GM12878 (cell line): ENCODE data around the gene SLC1A1. TPM values are rescaled to one million over a fixed set of nuclear protein-coding genes. Genes with fewer than 3 reads are reported as not detected.

ENCODE experiments used
- ATAC-seq: fragments of 200-7000 bp; cut with Tn5 transposase; 3 replicates; pipeline ENCODE4 v1.9.1; 2020; ENCODE audit warnings: mild to moderate bottlenecking, moderate library complexity
- BruUV-seq: library from RNA; stranded (reverse); fragments of 400-500 nt; replicated peaks from 2 replicates; lab custom pipeline; 2021; lab: Mats Ljungman, UMichigan
- CTCF ChIA-PET: fragments of 300-600 bp; sonication (Branson Sonifier 250); formaldehyde crosslinking; extraction: SDS; loops from one replicate; lab custom pipeline; 2021; ENCODE audit warnings: inconsistent platforms; lab: Yijun Ruan, JAX
- POLR2A ChIA-PET: fragments of 350-600 bp; formaldehyde crosslinking; extraction: SDS; loops from one replicate; lab custom pipeline; 2021; ENCODE audit warnings: inconsistent platforms; lab: Charles Lee
- RAD21 ChIA-PET: fragments of 300-600 bp; sonication (Branson Sonifier 250); formaldehyde crosslinking; loops from one replicate; lab custom pipeline; 2023; ENCODE audit warnings: antibody characterized with exemption; ENCODE audit not compliant: unreplicated experiment; lab: Charles Lee
- SMC1A ChIA-PET: fragments of 300-600 bp; sonication (Branson Sonifier 250); formaldehyde crosslinking; loops from one replicate; lab custom pipeline; 2023; ENCODE audit not compliant: unreplicated experiment, uncharacterized antibody; lab: Charles Lee
- DNase-seq: peaks from one replicate; pipeline ENCODE4 v3.0.0-alpha.2; 2011; ENCODE audit warnings: low read depth, low spot score
- FAIRE-seq: peaks from 3 replicates; lab custom pipeline; 2011; peaks lifted over from hg19 to GRCh38; lab: Jason Lieb, UNC
- H2AFZ ChIP-seq: 2 replicates; pipeline ENCODE4 v1.6.0; 2011; ENCODE audit warnings: low read depth, low read length, control low read depth; ENCODE audit not compliant: control insufficient read depth
- H3K27ac ChIP-seq: 2 replicates; pipeline ENCODE4 v1.5.1; 2011; ENCODE audit warnings: control low read depth; ENCODE audit not compliant: control insufficient read depth, insufficient read depth
- H3K27me3 ChIP-seq, 2 experiments: replicated peaks in 1 of 2; 2 replicates each; pipeline versions ENCODE4 v1.6.0 to v1.6.1; 2011; ENCODE audit warnings: low read length in 1 of 2; ENCODE audit not compliant: control insufficient read depth in 2 of 2, insufficient read depth in 2 of 2
- H3K36me3 ChIP-seq, 2 experiments: 2 replicates each; pipeline ENCODE4 v1.5.1; 2011; ENCODE audit warnings: low read length in 1 of 2; ENCODE audit not compliant: control insufficient read depth in 2 of 2, insufficient read depth in 2 of 2
- H3K4me1 ChIP-seq: 2 replicates; pipeline ENCODE4 v1.6.1; 2011; ENCODE audit warnings: mild to moderate bottlenecking, low read length, moderate library complexity, mixed read lengths; ENCODE audit not compliant: control insufficient read depth, insufficient read depth
- H3K4me2 ChIP-seq: 2 replicates; pipeline ENCODE4 v1.6.0; 2011; ENCODE audit warnings: control low read depth; ENCODE audit not compliant: control insufficient read depth, insufficient read depth
- H3K4me3 ChIP-seq: fragments of 200-600 bp; sonication (generic); 2 replicates; pipeline ENCODE4 v1.5.1; 2016
- H3K79me2 ChIP-seq: 2 replicates; pipeline ENCODE4 v1.6.0; 2011; ENCODE audit warnings: low read length; ENCODE audit not compliant: control insufficient read depth, insufficient read depth
- H3K9ac ChIP-seq: 2 replicates; pipeline ENCODE4 v1.8.0; 2011; ENCODE audit warnings: low read length, control low read depth, mixed read lengths; ENCODE audit not compliant: control insufficient read depth, insufficient read depth
- H3K9me3 ChIP-seq: replicated peaks from 3 replicates; pipeline ENCODE4 v1.5.1; 2011; ENCODE audit warnings: mild to moderate bottlenecking, low read length; ENCODE audit not compliant: control insufficient read depth, insufficient read depth
- H4K20me1 ChIP-seq: 2 replicates; pipeline ENCODE4 v1.6.0; 2011; ENCODE audit not compliant: control insufficient read depth, insufficient read depth
- CBX3 ChIP-seq: fragments of 200-600 bp; sonication (generic); IDR thresholded peaks from 2 replicates; pipeline ENCODE4 v1.6.1; 2016; ENCODE audit warnings: low read depth, borderline replicate concordance
- CBX5 ChIP-seq: sonication (generic); IDR thresholded peaks from 2 replicates; pipeline ENCODE4 v1.6.1; 2016; ENCODE audit warnings: low read depth, moderate library complexity, mild to moderate bottlenecking, inconsistent platforms
- CHD1 ChIP-seq: IDR thresholded peaks from 2 replicates; pipeline ENCODE4 v1.6.1; 2012; ENCODE audit warnings: low read depth, low read length, improper control_type of control experiment
- DPF2 ChIP-seq: fragments of 450-650 bp; IDR thresholded peaks from 2 replicates; pipeline ENCODE4 v1.6.1; 2017; ENCODE audit warnings: mild to moderate bottlenecking
- ESRRA ChIP-seq: IDR thresholded peaks from 2 replicates; pipeline ENCODE4 v1.6.1; 2012; ENCODE audit warnings: mild to moderate bottlenecking, low read length, improper control_type of control experiment
- KAT2A ChIP-seq: conservative IDR thresholded peaks from 2 replicates; pipeline ENCODE4 v1.6.1; 2011; ENCODE audit warnings: low read depth, low read length; ENCODE audit not compliant: control insufficient read depth
- PKNOX1 ChIP-seq: fragments of 450-650 bp; IDR thresholded peaks from 2 replicates; pipeline ENCODE4 v1.6.1; 2016; ENCODE audit warnings: mild to moderate bottlenecking
- POLR2AphosphoS2 ChIP-seq: IDR thresholded peaks from 2 replicates; pipeline ENCODE4 v1.6.1; 2011; ENCODE audit warnings: low read depth, mild to moderate bottlenecking, low read length, improper control_type of control experiment, moderate library complexity
- RAD21 ChIP-seq: IDR thresholded peaks from 2 replicates; pipeline ENCODE4 v1.6.1; 2011; ENCODE audit warnings: mild to moderate bottlenecking, low read depth, low read length, moderate library complexity; ENCODE audit not compliant: insufficient read depth
- RCOR1 ChIP-seq: conservative IDR thresholded peaks from 2 replicates; pipeline ENCODE4 v1.6.1; 2012; ENCODE audit warnings: low read depth, low read length, improper control_type of control experiment
- SIN3A ChIP-seq: IDR thresholded peaks from 2 replicates; pipeline ENCODE4 v1.6.1; 2012; ENCODE audit warnings: low read depth, low read length, improper control_type of control experiment
- SPI1 ChIP-seq: IDR thresholded peaks from 2 replicates; pipeline ENCODE4 v1.6.1; 2011; ENCODE audit warnings: low read depth, mild to moderate bottlenecking, low read length, moderate library complexity, borderline replicate concordance; ENCODE audit not compliant: insufficient read depth
- STAT1 ChIP-seq: fragments of 450-650 bp; conservative IDR thresholded peaks from 2 replicates; pipeline ENCODE4 v1.6.1; 2014; ENCODE audit warnings: antibody characterized with exemption, mild to moderate bottlenecking
- TBL1XR1 ChIP-seq: IDR thresholded peaks from 2 replicates; pipeline ENCODE4 v1.6.1; 2012; ENCODE audit warnings: low read depth, low read length, improper control_type of control experiment
- TCF7 ChIP-seq: IDR thresholded peaks from 2 replicates; pipeline ENCODE4 v1.6.1; 2014; ENCODE audit warnings: antibody characterized with exemption, borderline replicate concordance
- WGBS: methylation state at CpG from one replicate; pipeline ENCODE4 v1.1.6; 2016; ENCODE audit warnings: low lambda C conversion rate; ENCODE audit not compliant: insufficient replicate concordance, insufficient coverage; ENCODE audit errors: missing lambda C conversion rate; 5-methylcytosine and 5-hydroxymethylcytosine counted together
- in situ Hi-C: fragments of 300-500 bp; cut with MboI; formaldehyde crosslinking; loops from 9 replicates; pipeline ENCODE4 v1.14.3; 2018; ENCODE audit warnings: mixed read lengths
- intact Hi-C: fragments of 100-400 bp; cut with micrococcal nuclease; formaldehyde crosslinking; loops from one replicate; pipeline ENCODE4 v1.14.2; 2022; ENCODE audit not compliant: unreplicated experiment
- polyA plus RNA-seq, 11 experiments: library from polyadenylated mRNA; depleted of rRNA in 4 of 11; unstranded in 6 of 11; stranded (reverse) in 5 of 11; fragments of >200 nt; fragmentation: Nextera tagmentation in 4 of 11; fragmentation: Illumina TruSeq in 1 of 11; extraction: Ambion mirVana in 4 of 11; extraction: Trizol in 1 of 11; gene quantifications; 1 replicate in 1 of 11; 2 replicates in 10 of 11; pipeline versions ENCODE4 v1.2.1 to v1.2.3, GENCODE V29; 2011 to 2016; ENCODE audit warnings: inconsistent platforms in 2 of 11, missing spikeins in 2 of 11, low read depth in 1 of 11
- total RNA-seq, 4 experiments: library from RNA; depleted of rRNA in 3 of 4; stranded (reverse); fragments of >200 nt in 3 of 4; fragmentation: Illumina TruSeq in 1 of 4; extraction: Trizol in 1 of 4; gene quantifications; 2 replicates each; pipeline versions ENCODE4 v1.2.1 to v1.2.3, GENCODE V29; 2013 to 2021
- TF ChIP-seq, protein P1 (sequence below): IDR thresholded peaks from 2 replicates; pipeline ENCODE4 v1.6.1; 2012; ENCODE audit warnings: improper control_type of control experiment, low read depth, low read length; ENCODE audit not compliant: insufficient replicate concordance
- TF ChIP-seq, protein P2 (sequence below): fragments of 450-650 bp; IDR thresholded peaks from 2 replicates; pipeline ENCODE4 v1.6.1; 2016; ENCODE audit warnings: mild to moderate bottlenecking

SLC1A1 gene
- total and polyA plus RNA-seq, 10 of the 15 experiments (the other 5 are each of a cell fraction or from before 2014, with no cell fraction given) = 4.2 to 24.9 (median 18.3) TPM

GRCh38 chr9:4591123-4591500, 100.8 kb downstream of the SLC1A1 start (continued):
- TF ChIP-seq, protein P1, sequence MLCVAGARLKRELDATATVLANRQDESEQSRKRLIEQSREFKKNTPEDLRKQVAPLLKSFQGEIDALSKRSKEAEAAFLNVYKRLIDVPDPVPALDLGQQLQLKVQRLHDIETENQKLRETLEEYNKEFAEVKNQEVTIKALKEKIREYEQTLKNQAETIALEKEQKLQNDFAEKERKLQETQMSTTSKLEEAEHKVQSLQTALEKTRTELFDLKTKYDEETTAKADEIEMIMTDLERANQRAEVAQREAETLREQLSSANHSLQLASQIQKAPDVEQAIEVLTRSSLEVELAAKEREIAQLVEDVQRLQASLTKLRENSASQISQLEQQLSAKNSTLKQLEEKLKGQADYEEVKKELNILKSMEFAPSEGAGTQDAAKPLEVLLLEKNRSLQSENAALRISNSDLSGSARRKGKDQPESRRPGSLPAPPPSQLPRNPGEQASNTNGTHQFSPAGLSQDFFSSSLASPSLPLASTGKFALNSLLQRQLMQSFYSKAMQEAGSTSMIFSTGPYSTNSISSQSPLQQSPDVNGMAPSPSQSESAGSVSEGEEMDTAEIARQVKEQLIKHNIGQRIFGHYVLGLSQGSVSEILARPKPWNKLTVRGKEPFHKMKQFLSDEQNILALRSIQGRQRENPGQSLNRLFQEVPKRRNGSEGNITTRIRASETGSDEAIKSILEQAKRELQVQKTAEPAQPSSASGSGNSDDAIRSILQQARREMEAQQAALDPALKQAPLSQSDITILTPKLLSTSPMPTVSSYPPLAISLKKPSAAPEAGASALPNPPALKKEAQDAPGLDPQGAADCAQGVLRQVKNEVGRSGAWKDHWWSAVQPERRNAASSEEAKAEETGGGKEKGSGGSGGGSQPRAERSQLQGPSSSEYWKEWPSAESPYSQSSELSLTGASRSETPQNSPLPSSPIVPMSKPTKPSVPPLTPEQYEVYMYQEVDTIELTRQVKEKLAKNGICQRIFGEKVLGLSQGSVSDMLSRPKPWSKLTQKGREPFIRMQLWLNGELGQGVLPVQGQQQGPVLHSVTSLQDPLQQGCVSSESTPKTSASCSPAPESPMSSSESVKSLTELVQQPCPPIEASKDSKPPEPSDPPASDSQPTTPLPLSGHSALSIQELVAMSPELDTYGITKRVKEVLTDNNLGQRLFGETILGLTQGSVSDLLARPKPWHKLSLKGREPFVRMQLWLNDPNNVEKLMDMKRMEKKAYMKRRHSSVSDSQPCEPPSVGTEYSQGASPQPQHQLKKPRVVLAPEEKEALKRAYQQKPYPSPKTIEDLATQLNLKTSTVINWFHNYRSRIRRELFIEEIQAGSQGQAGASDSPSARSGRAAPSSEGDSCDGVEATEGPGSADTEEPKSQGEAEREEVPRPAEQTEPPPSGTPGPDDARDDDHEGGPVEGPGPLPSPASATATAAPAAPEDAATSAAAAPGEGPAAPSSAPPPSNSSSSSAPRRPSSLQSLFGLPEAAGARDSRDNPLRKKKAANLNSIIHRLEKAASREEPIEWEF = no peak
- TF ChIP-seq STAT1 (no peak), TCF7 (no peak)

GRCh38 chr9:4592295-4592694, 102.0 kb downstream of the SLC1A1 start:
- Histone ChIP-seq H3K4me3 (no peak overlapping the region), H3K4me2 (no peak overlapping the region), H3K79me2 (no peaks in the 10 kb centered on the region), H3K9ac (no peak overlapping the region), H3K36me3 (no peaks in the 10 kb centered on the region), H3K4me1 (peaks cover 5% of the 10 kb centered on the region; the same call in 1 of the 2 replicates), H4K20me1 (no peaks in the 10 kb centered on the region), H3K27ac (no peak overlapping the region), H3K9me3 (no peaks in the 10 kb centered on the region), H2AFZ (no peak overlapping the region), H3K27me3 (no peaks in the 10 kb centered on the region)
- WGBS = 56% methylated on average over 3 of the region's 3 CpGs
- DNase-seq (no peak), ATAC-seq (no peak), FAIRE-seq (no peak)
- ChIA-PET POLR2A (interaction anchor here (0.5 kb wide), 1 partner anchor 61 kb away, joined by 4 read pairs; no protein-coding TSS in a partner anchor), CTCF (interaction anchor here (1.4 kb wide), 1 partner anchor 12 kb away, joined by 6 read pairs; no protein-coding TSS in a partner anchor), RAD21 (no interaction called here), SMC1A (interaction anchor here (1.0 to 1.3 kb wide), 2 partner anchors 9 to 212 kb away, joined by 3 to 4 read pairs; no protein-coding TSS in a partner anchor)
- TF ChIP-seq POLR2AphosphoS2 (no peak), SPI1 (no peak), CBX3 (no peak), CHD1 (no peak), CBX5 (no peak), STAT1 (no peak), TBL1XR1 (no peak), ESRRA (no peak), KAT2A (no peak), RCOR1 (no peak), PKNOX1 (no peak), SIN3A (no peak), DPF2 (no peak), RAD21 (no peak)
- TF ChIP-seq, protein P2, sequence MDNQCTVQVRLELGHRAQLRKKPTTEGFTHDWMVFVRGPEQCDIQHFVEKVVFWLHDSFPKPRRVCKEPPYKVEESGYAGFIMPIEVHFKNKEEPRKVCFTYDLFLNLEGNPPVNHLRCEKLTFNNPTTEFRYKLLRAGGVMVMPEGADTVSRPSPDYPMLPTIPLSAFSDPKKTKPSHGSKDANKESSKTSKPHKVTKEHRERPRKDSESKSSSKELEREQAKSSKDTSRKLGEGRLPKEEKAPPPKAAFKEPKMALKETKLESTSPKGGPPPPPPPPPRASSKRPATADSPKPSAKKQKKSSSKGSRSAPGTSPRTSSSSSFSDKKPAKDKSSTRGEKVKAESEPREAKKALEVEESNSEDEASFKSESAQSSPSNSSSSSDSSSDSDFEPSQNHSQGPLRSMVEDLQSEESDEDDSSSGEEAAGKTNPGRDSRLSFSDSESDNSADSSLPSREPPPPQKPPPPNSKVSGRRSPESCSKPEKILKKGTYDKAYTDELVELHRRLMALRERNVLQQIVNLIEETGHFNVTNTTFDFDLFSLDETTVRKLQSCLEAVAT = no peak
- in situ Hi-C loops (no loop called here), intact Hi-C loops (no loop called here)
- no TSS peak for BruUV-seq
